Measurements from ENCODE around the gene TAS2R41. TPM values are rescaled to one million over a fixed set of nuclear protein-coding genes. Genes with fewer than 3 reads are reported as not detected.
"Not testable (repeated sequence)": the region's sequence is repeated elsewhere in the genome, so short reads cannot be mapped to it uniquely, and the experiment has no call there.

The TAS2R41 gene
- total RNA-seq, 2 experiments from 2014 or later = not detected

DNA sequence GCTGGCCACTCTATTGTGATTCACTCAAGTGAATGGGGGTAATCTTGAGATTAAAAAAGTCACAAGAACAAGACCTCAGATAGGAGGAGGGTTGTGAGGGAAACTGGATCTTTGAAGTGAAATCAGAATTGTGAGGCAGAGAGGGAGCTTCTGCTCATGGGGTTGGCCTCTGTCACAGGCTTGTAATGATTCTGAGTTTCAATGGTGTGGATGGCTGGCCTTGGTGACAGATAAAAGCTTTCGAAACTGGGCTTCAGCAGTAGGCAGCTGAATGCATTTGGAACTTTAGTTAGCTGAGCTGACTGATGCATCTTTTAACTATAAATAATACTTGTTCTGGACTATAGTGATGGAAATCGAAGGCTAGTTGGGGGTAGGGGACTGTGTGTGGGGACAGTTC is 22.2 kb upstream of the TAS2R41 start:
- POLR2A ChIA-PET = no interaction called here
- CTCF ChIA-PET = interaction anchor here (0.6 kb wide), 1 partner anchor 75 kb away, joined by 3 read pairs; no protein-coding TSS in a partner anchor

- POLR2A ChIA-PET = no interaction called here
- CTCF ChIA-PET = interaction anchor here (0.6 to 0.8 kb wide), 2 partner anchors 57 to 76 kb away, joined by 3 read pairs; no protein-coding TSS in a partner anchor
Observed at GRCh38 chr7:143455942-143456341, 21.7 kb upstream of the TAS2R41 start.

- ChIA-PET POLR2A (no interaction called here), CTCF (interaction anchor here (0.8 kb wide), 1 partner anchor 56 kb away, joined by 3 read pairs; no protein-coding TSS in a partner anchor)
Observed at GRCh38 chr7:143456992-143457793, 20.5 kb upstream of the TAS2R41 start.

- ChIA-PET POLR2A (no interaction called here), CTCF (no interaction called here)
Observed at GRCh38 chr7:143458263-143458662, 19.4 kb upstream of the TAS2R41 start.

DNA sequence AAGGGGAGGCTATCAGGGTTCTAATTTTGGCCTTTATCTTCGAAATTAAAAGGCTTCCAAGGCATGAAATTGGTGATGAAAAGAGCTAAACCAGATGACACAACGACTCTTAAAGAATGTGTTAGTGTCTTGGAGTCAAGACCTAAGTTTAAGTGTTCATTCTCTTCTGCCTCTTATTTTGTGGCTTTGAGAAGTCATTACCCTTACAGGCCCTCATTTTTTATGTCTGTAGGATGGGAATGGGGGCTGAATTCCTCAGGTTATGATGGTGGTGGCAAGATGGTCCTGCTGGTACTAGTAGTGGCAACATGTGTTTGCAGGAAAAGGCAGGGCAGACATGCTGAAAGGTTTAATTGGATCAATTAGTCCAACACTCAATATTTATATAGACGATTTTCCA is 19.0 kb upstream of the TAS2R41 start:
- CTCF ChIA-PET = no interaction called here
- POLR2A ChIA-PET = no interaction called here

- ChIA-PET CTCF (no interaction called here), POLR2A (no interaction called here)
Observed at GRCh38 chr7:143459359-143459758, 18.3 kb upstream of the TAS2R41 start.

DNA sequence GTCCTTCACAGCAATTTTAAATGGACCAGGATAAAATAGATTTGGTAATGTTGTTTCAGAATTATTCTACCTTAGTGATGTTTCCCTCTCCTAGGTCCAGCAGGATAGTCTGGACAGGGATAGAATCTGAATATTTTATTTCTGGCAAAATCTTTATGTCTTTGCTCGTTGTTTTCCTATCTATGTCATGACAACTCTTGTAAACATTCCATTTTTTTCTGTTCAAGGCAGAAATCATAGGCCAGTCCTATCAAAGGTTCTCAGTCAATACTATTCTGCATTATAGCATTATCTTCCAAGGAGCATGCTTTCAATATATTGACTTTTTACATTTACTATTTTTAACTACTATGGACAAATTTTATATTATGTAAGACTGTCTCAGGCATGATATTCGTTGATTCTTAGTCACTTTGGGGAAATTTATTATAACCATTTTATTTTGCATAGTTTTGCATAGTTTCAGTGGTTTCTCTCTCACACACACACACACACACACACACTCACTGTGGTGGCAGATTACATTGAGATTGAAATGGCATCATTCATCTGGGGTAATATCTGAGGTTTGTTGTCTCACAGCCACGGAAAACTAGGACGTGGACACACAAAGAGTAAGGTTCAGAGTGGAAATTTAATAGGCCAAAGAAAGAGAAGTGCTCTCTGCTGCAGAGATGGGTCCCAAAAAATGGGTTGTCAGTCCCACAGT is 17.2 kb upstream of the TAS2R41 start:
- ChIA-PET POLR2A (no interaction called here), CTCF (no interaction called here)

DNA sequence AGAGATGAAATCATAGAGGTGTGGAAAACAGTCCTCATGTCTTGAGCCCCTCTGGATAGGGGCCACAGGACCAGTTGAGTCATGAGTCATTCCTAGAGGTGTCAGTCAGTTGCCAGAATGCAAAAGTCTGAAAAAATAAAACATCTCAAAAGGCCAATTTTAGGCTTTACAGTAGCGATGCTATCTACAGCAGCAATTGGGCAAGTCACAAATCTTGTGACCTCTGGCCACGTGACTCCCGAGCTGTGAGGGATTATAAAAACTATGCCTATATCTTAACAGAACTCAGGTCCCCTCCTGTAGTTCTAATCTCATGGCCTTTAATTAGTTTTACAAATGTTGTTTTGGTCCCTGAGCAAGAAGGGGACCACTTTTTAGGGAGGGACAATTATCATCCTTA is 15.6 kb upstream of the TAS2R41 start:
- ChIA-PET POLR2A (no interaction called here), CTCF (no interaction called here)

DNA sequence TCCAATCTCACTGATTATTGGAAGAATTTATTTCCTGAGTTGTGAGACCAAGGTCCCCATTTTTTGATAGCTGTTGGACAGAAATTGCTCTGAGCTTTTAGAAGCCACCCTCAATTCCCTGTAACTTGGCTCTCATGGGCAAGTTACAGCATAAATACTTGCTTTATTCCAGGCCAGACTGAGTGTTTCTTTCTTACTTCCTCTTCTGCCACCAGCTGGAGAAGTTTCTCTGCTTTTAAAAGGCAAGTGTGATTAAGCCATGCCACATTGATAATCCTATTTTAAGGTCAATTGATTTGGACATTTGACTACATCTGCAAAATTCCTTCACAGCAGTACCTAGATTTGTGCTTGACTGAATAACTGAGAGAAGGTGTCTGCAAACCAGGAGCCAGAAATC is 14.1 kb upstream of the TAS2R41 start:
- ChIA-PET POLR2A (no interaction called here), CTCF (no interaction called here)

GRCh38 chr7:143463957-143464356 is 13.7 kb upstream of the TAS2R41 start:
- POLR2A ChIA-PET = no interaction called here
- CTCF ChIA-PET = no interaction called here

GRCh38 chr7:143467724-143468123 is 9.9 kb upstream of the TAS2R41 start:
- POLR2A ChIA-PET = no interaction called here
- CTCF ChIA-PET = no interaction called here

GRCh38 chr7:143472071-143472689 is 5.5 kb upstream of the TAS2R41 start:
- POLR2A ChIA-PET, CTCF ChIA-PET: not testable (repeated sequence)

DNA sequence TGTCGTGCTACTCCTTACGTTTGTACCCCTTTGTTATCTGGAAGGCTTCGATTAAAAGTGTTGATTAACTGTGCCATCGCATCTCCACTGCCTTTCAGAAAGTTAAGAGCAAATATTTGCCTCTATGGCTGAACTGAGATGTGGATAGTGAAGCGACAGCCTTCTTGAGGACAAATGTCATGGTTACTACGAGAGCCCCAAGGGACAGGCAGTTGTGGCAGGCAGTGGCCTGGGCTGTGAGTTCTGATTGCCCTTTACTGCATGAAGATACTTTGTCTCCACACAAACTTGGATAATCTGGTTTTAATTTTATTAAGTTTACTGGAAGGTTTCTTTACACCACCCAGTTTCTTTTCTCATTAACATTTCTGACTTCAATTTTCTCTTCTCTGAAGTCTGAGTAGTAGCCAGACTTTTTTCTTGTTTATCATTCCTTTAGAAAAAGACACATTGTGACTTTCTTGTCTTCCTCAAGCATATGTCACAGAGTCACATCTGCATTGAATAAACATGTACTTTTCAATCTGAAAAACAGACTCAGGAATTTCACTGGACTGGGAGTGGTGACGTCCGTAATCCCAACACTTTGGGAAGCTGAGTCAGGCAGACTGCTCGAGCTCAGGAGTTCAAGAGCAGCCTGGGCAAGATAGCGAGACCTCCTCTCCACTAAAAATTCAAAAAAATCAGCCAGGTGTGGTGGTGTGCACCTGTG is 1.5 kb downstream of the TAS2R41 start:
- ChIA-PET POLR2A (no interaction called here), CTCF (no interaction called here)

- POLR2A ChIA-PET = no interaction called here
- CTCF ChIA-PET = no interaction called here
Observed at GRCh38 chr7:143480501-143480900, 2.8 kb downstream of the TAS2R41 start.

- CTCF ChIA-PET = no interaction called here
- POLR2A ChIA-PET = no interaction called here
Observed at GRCh38 chr7:143484119-143484518, 6.4 kb downstream of the TAS2R41 start.

- CTCF ChIA-PET = no interaction called here
Observed at GRCh38 chr7:143485094-143485493, 7.4 kb downstream of the TAS2R41 start.

GRCh38 chr7:143485500-143485899 is 7.8 kb downstream of the TAS2R41 start:
- ChIA-PET POLR2A (no interaction called here), CTCF (no interaction called here)

More at GRCh38 chr7:143485094-143485493, 7.4 kb downstream of the TAS2R41 start:
- POLR2A ChIA-PET = no interaction called here

- POLR2A ChIA-PET, CTCF ChIA-PET: not testable (repeated sequence)
Observed at GRCh38 chr7:143486266-143486665, 8.6 kb downstream of the TAS2R41 start.

GRCh38 chr7:143487061-143487460 is 9.4 kb downstream of the TAS2R41 start:
- ChIA-PET POLR2A (no interaction called here), CTCF (no interaction called here)

DNA sequence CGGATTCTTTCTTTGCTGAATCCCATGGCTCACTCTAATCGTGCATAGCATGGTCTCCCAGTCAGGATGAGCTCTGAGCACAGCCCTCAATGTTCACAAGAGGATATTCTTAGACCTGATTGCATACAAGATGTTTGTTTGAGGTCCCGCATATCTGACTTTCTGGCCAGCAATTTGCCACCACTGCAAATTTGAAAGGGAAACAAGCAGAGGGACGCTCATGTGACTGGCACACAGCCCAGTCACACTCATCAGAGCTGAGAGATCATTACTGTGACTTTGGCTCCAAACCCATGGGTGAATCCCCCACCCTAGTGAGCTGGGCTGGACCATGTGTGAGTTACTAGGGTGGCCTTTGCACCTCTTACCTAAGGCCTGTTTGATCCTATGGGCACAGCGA is 9.9 kb downstream of the TAS2R41 start:
- POLR2A ChIA-PET = no interaction called here
- CTCF ChIA-PET = no interaction called here

All from activated CD8-positive, alpha-beta memory T cell treated with anti-CD3 and anti-CD28 coated beads for 36 hours (primary cell).